Neural cell (in vitro differentiated cells): ENCODE data around the gene TUB. TPM values are rescaled to one million over a fixed set of nuclear protein-coding genes. Genes with fewer than 3 reads are reported as not detected.

Source experiments
- H2AFZ ChIP-seq: fragments of 200-600, 300-800 bp; sonication (generic), shearing (Covaris generic); 2 replicates; pipeline ENCODE4 v1.6.0; 2014; ENCODE audit warnings: low read depth, mild to moderate bottlenecking, antibody characterized with exemption, low read length, moderate library complexity
- H3F3A ChIP-seq: fragments of 200-600 bp; shearing (Covaris generic); 2 replicates; pipeline ENCODE4 v1.6.1; 2016; ENCODE audit warnings: mild to moderate bottlenecking, moderate library complexity, mixed read lengths, antibody characterized with exemption, low read length; ENCODE audit not compliant: insufficient read depth, poor library complexity, severe bottlenecking
- H3K27ac ChIP-seq: fragments of 200-600, 300-800 bp; sonication (generic), shearing (Covaris generic); 2 replicates; pipeline ENCODE4 v1.5.1; 2014; ENCODE audit warnings: mild to moderate bottlenecking, low read length, moderate library complexity
- H3K27me3 ChIP-seq: fragments of 300-800, 200-600 bp; sonication (generic), shearing (Covaris generic); 2 replicates; pipeline ENCODE4 v1.6.0; 2014; ENCODE audit warnings: mild to moderate bottlenecking, low read depth, low read length, moderate library complexity; ENCODE audit not compliant: insufficient read depth
- H3K36me3 ChIP-seq: fragments of 300-800, 200-600 bp; sonication (generic), shearing (Covaris generic); 2 replicates; pipeline ENCODE4 v1.5.1; 2014; ENCODE audit warnings: mild to moderate bottlenecking, antibody characterized with exemption, low read length, moderate library complexity; ENCODE audit not compliant: insufficient read depth
- H3K4me2 ChIP-seq: fragments of 300-800, 200-600 bp; sonication (generic), shearing (Covaris generic); 2 replicates; pipeline ENCODE4 v1.6.0; 2014; ENCODE audit warnings: mild to moderate bottlenecking, low read length
- H3K4me3 ChIP-seq: fragments of 300-800, 200-600 bp; sonication (generic), shearing (Covaris generic); 2 replicates; pipeline ENCODE4 v1.5.1; 2014; ENCODE audit warnings: mild to moderate bottlenecking, low read length, moderate library complexity
- H3K79me2 ChIP-seq: fragments of 200-600 bp; shearing (Covaris generic); replicated peaks from 2 replicates; pipeline ENCODE4 v1.6.0; 2014; ENCODE audit warnings: mild to moderate bottlenecking, low read length, moderate library complexity; ENCODE audit not compliant: insufficient read depth
- H3K9ac ChIP-seq: fragments of 300-800, 200-600 bp; sonication (generic), shearing (Covaris generic); 2 replicates; pipeline ENCODE4 v1.6.1; 2016; ENCODE audit warnings: mild to moderate bottlenecking, low read length, mixed read lengths
- H3K9me2 ChIP-seq: fragments of 200-600 bp; shearing (Covaris generic); 2 replicates; pipeline ENCODE4 v1.6.1; 2016; ENCODE audit warnings: mild to moderate bottlenecking, low read length, mixed read lengths; ENCODE audit not compliant: insufficient read depth
- H3K9me3 ChIP-seq: fragments of 200-600, 300-800 bp; sonication (generic), shearing (Covaris generic); 2 replicates; pipeline ENCODE4 v1.6.1; 2016; ENCODE audit warnings: mild to moderate bottlenecking, mixed run types, low read length, moderate library complexity, mixed read lengths
- H4K20me1 ChIP-seq: fragments of 200-600 bp; shearing (Covaris generic); 2 replicates; pipeline ENCODE4 v1.6.1; 2016; ENCODE audit warnings: mild to moderate bottlenecking, mixed run types; ENCODE audit not compliant: insufficient read depth
- CTCF ChIP-seq: fragments of 450-650 bp; IDR thresholded peaks from 2 replicates; pipeline ENCODE4 v1.5.1; 2014; ENCODE audit warnings: antibody characterized with exemption, mild to moderate bottlenecking, moderate library complexity; ENCODE audit not compliant: poor library complexity, severe bottlenecking
- EP300 ChIP-seq: fragments of 450-650 bp; conservative IDR thresholded peaks from 2 replicates; pipeline ENCODE4 v1.6.1; 2014; ENCODE audit warnings: antibody characterized with exemption, mild to moderate bottlenecking, moderate library complexity; ENCODE audit not compliant: poor library complexity, severe bottlenecking
- EZH2 ChIP-seq: fragments of 200-600, 300-800 bp; shearing (Covaris generic), sonication (generic); IDR thresholded peaks from 2 replicates; pipeline ENCODE4 v1.6.1; 2014; ENCODE audit warnings: antibody characterized with exemption, low read length, borderline replicate concordance, mild to moderate bottlenecking; ENCODE audit not compliant: insufficient read depth, poor library complexity, severe bottlenecking
- MXI1 ChIP-seq: fragments of 450-650 bp; conservative IDR thresholded peaks from 2 replicates; pipeline ENCODE4 v1.6.1; 2014; ENCODE audit warnings: antibody characterized with exemption, mild to moderate bottlenecking; ENCODE audit not compliant: poor library complexity, severe bottlenecking
- POLR2AphosphoS5 ChIP-seq: IDR thresholded peaks from 2 replicates; pipeline ENCODE4 v1.6.1; 2012
- RAD21 ChIP-seq: fragments of 450-650 bp; conservative IDR thresholded peaks from 2 replicates; pipeline ENCODE4 v1.6.1; 2014; ENCODE audit warnings: antibody characterized with exemption, mild to moderate bottlenecking, moderate library complexity
- REST ChIP-seq: IDR thresholded peaks from 2 replicates; pipeline ENCODE4 v1.6.1; 2012; ENCODE audit warnings: borderline replicate concordance
- SMC3 ChIP-seq: fragments of 450-650 bp; conservative IDR thresholded peaks from 2 replicates; pipeline ENCODE4 v1.6.1; 2014; ENCODE audit warnings: antibody characterized with exemption, mild to moderate bottlenecking, moderate library complexity; ENCODE audit not compliant: poor library complexity
- TAF1 ChIP-seq: IDR thresholded peaks from 2 replicates; pipeline ENCODE4 v1.6.1; 2012; ENCODE audit warnings: low read depth
- polyA plus RNA-seq: library from polyadenylated mRNA; depleted of rRNA; stranded (reverse); fragments of >200 nt; gene quantifications from 2 replicates; pipeline ENCODE4 v1.2.3, GENCODE V29; 2014

Gene TUB
- polyA plus RNA-seq, 1 donor from 2014 or later = 125 TPM

- no peaks in the 10 kb centered on the region for H4K20me1 ChIP-seq
- H3F3A ChIP-seq = no peaks in the 10 kb centered on the region
- H3K4me3 ChIP-seq = peak overlapping the region; percentile 60
- H3K79me2 ChIP-seq = peaks cover 16% of the 10 kb centered on the region
- no peaks in the 10 kb centered on the region for H3K9me2 ChIP-seq
- peak overlapping the region; percentile 72 for H3K4me2 ChIP-seq
- H3K27me3 ChIP-seq = no peaks in the 10 kb centered on the region
- peak overlapping the region; percentile 41 for H2AFZ ChIP-seq
- TF ChIP-seq TAF1 (no peak), MXI1 (peak; percentile 64), RAD21 (peak; percentile 71), POLR2AphosphoS5 (peak; percentile 56), EZH2 (no peak), EP300 (peak; percentile 84), SMC3 (peak; percentile 72), CTCF (peak; percentile 64), REST (no peak)
- H3K9me3 ChIP-seq = no peaks in the 10 kb centered on the region
- peak overlapping the region; percentile 69 for H3K9ac ChIP-seq
- H3K36me3 ChIP-seq = no peaks in the 10 kb centered on the region
- H3K27ac ChIP-seq = peak overlapping the region; percentile 94
Observed at GRCh38 chr11:8038393-8038792, 42.6 kb upstream of the TUB start.

DNA sequence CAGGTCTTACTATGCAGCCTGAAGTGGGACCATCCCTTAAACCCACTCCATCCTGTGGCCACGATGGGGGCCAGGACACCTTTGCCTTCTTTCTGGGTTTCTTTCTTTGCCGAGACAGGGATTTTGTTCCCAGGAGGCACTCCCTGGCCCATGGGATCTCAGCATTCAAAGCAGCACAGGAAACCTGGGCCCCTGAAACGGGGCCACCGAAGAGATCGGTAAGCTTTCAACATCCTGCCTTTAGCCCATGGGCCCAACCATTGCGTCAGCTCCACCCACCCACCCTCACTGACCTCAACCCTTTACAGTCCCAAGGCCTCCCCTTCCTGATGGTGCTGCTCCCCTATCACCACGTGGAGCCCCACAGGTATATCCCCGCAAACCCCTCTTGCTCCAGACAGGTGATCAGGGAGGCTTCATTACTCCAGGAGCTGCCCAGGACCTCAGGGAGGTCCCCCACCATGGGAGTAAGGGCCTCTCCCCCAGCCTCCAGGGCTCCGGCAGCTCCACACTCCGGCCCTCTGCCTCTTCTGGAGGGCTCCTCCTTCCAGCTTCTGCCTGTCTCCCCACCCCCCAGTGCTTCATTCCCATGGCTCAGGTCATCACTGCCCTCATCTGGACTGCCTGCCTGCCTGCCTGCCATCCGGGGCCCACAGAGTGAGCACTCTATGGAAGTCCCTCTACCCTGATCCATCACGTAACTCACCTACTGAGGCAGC is 42.0 kb upstream of the TUB start:
- TF ChIP-seq MXI1 (no peak), POLR2AphosphoS5 (no peak), RAD21 (no peak), CTCF (no peak), TAF1 (no peak), SMC3 (no peak), EZH2 (no peak), EP300 (no peak), REST (no peak)
- peak overlapping the region; percentile 60 for H3K4me3 ChIP-seq
- H3K4me2 ChIP-seq = peak overlapping the region; percentile 72
- H3K9me2 ChIP-seq = no peaks in the 10 kb centered on the region
- H2AFZ ChIP-seq = peak overlapping the region; percentile 41
- peak overlapping the region; percentile 94 for H3K27ac ChIP-seq
- H3K27me3 ChIP-seq = no peaks in the 10 kb centered on the region
- no peaks in the 10 kb centered on the region for H4K20me1 ChIP-seq
- no peaks in the 10 kb centered on the region for H3K36me3 ChIP-seq
- H3K79me2 ChIP-seq = peaks cover 16% of the 10 kb centered on the region
- H3K9me3 ChIP-seq = no peaks in the 10 kb centered on the region
- H3K9ac ChIP-seq = peak overlapping the region; percentile 69
- H3F3A ChIP-seq = no peaks in the 10 kb centered on the region
